H1 (cell line): ENCODE results near the gene TMEM134. TPM values are rescaled to one million over a fixed set of nuclear protein-coding genes. Genes with fewer than 3 reads are reported as not detected.
A peak's percentile ranks its signal among the peaks of the same experiment; 100 is the strongest.

Experiments used
- CTCF ChIA-PET: fragments of 300-600 bp; sonication (Branson Sonifier 250); formaldehyde crosslinking; loops from one replicate; lab custom pipeline; 2021; ENCODE audit not compliant: partially characterized antibody; lab: Charles Lee
- POLR2A ChIA-PET: fragments of 300-600 bp; sonication (Branson Sonifier 250); formaldehyde crosslinking; loops from one replicate; lab custom pipeline; 2021; ENCODE audit warnings: inconsistent platforms; ENCODE audit not compliant: partially characterized antibody; lab: Charles Lee
- DNase-seq, 2 experiments: peaks; one replicate each; pipeline versions ENCODE4 v3.0.0 to v3.0.0-alpha.2; 2010 to 2022; ENCODE audit warnings: low spot score in 2 of 2, low read depth in 1 of 2, mixed read lengths in 1 of 2
- FAIRE-seq: peaks from 2 replicates; lab custom pipeline; 2011; peaks lifted over from hg19 to GRCh38; lab: Jason Lieb, UNC
- H2AFZ ChIP-seq: 2 replicates; pipeline ENCODE4 v1.8.1; 2012; ENCODE audit warnings: low read length, inconsistent platforms
- H2AK5ac ChIP-seq: 2 replicates; pipeline ENCODE4 v1.6.1; 2013; ENCODE audit warnings: low read depth, low read length
- H2BK120ac ChIP-seq: replicated peaks from 2 replicates; pipeline ENCODE3; 2013; ENCODE audit warnings: low read depth, low read length, inconsistent platforms
- H2BK12ac ChIP-seq: 2 replicates; pipeline ENCODE4 v1.6.1; 2013; ENCODE audit warnings: low read depth, low read length
- H2BK15ac ChIP-seq: 2 replicates; pipeline ENCODE4 v1.6.1; 2013; ENCODE audit warnings: low read length
- H2BK20ac ChIP-seq: 2 replicates; pipeline ENCODE4 v1.6.1; 2013; ENCODE audit warnings: low read length
- H2BK5ac ChIP-seq: 2 replicates; pipeline ENCODE4 v1.6.1; 2013; ENCODE audit warnings: low read depth, low read length
- H3K14ac ChIP-seq: 2 replicates; pipeline ENCODE4 v1.6.1; 2013; ENCODE audit warnings: inconsistent platforms; ENCODE audit not compliant: insufficient read length
- H3K18ac ChIP-seq: 2 replicates; pipeline ENCODE4 v1.6.1; 2013; ENCODE audit warnings: low read length; ENCODE audit errors: extremely low read depth
- H3K23ac ChIP-seq: 2 replicates; pipeline ENCODE4 v1.6.1; 2013; ENCODE audit warnings: inconsistent platforms; ENCODE audit not compliant: insufficient read length
- H3K23me2 ChIP-seq: 2 replicates; pipeline ENCODE4 v1.6.1; 2013; ENCODE audit warnings: low read depth, low read length
- H3K27ac ChIP-seq: 2 replicates; pipeline ENCODE4 v1.6.1; 2011; ENCODE audit warnings: low read depth, low read length, inconsistent platforms
- H3K27me3 ChIP-seq, 4 experiments: replicated peaks in 1 of 4; 1 replicate in 1 of 4; 2 replicates in 3 of 4; pipeline versions ENCODE4 v1.6.1 to v1.8.1; 2011 to 2013; ENCODE audit warnings: low read length in 3 of 4, mild to moderate bottlenecking in 3 of 4, inconsistent platforms in 2 of 4, mixed read lengths in 2 of 4, moderate library complexity in 1 of 4; ENCODE audit not compliant: control insufficient read depth in 3 of 4, insufficient read depth in 3 of 4; ENCODE audit errors: extremely low read depth in 1 of 4
- H3K36me3 ChIP-seq, 4 experiments: 2 replicates each; pipeline versions ENCODE4 v1.6.1 to v1.8.1; 2011 to 2013; ENCODE audit warnings: mild to moderate bottlenecking in 4 of 4, low read length in 3 of 4, moderate library complexity in 2 of 4, control low read depth in 1 of 4, inconsistent platforms in 1 of 4; ENCODE audit not compliant: insufficient read depth in 4 of 4, control insufficient read depth in 2 of 4
- H3K4ac ChIP-seq: replicated peaks from 2 replicates; pipeline ENCODE3; 2013; ENCODE audit warnings: low read length, low read depth, mixed read lengths, inconsistent platforms; ENCODE audit not compliant: insufficient read length
- H3K4me1 ChIP-seq, 4 experiments: replicated peaks in 1 of 4; 1 replicate in 1 of 4; 2 replicates in 3 of 4; pipeline versions ENCODE4 v1.6.1 to v1.8.1; 2011 to 2013; ENCODE audit warnings: low read length in 3 of 4, inconsistent platforms in 2 of 4, mixed read lengths in 1 of 4; ENCODE audit not compliant: insufficient read depth in 4 of 4, control insufficient read depth in 3 of 4
- H3K4me2 ChIP-seq, 2 experiments: 2 replicates each; pipeline versions ENCODE4 v1.6.1 to v1.8.1; 2011 to 2013; ENCODE audit warnings: low read depth in 2 of 2, low read length in 2 of 2, control low read depth in 1 of 2, inconsistent platforms in 1 of 2, mild to moderate bottlenecking in 1 of 2; ENCODE audit not compliant: insufficient read depth in 1 of 2
- H3K4me3 ChIP-seq, 4 experiments: fragments of 200-600, 300-600 bp in 1 of 4; sonication (generic), shearing (Covaris generic), sonication (Bioruptor Twin) in 1 of 4; 2 replicates each; pipeline versions ENCODE4 v1.5.1 to v1.8.1; 2011 to 2016; ENCODE audit warnings: low read length in 4 of 4, low read depth in 3 of 4, control low read depth in 2 of 4, inconsistent platforms in 2 of 4, mild to moderate bottlenecking in 2 of 4, mixed read lengths in 1 of 4, moderate library complexity in 1 of 4; ENCODE audit not compliant: insufficient read depth in 2 of 4; ENCODE audit errors: extremely low read depth in 1 of 4
- H3K56ac ChIP-seq: replicated peaks from 2 replicates; pipeline ENCODE3; 2013; ENCODE audit warnings: low read depth, mild to moderate bottlenecking, mixed read lengths, low read length, inconsistent platforms; ENCODE audit not compliant: insufficient read length
- H3K79me1 ChIP-seq: 2 replicates; pipeline ENCODE4 v1.6.1; 2013; ENCODE audit warnings: low read depth, low read length, control low read depth
- H3K79me2 ChIP-seq, 2 experiments: 2 replicates each; pipeline versions ENCODE4 v1.6.1 to v1.8.1; 2012 to 2013; ENCODE audit warnings: low read length in 2 of 2, mild to moderate bottlenecking in 2 of 2, inconsistent platforms in 1 of 2; ENCODE audit not compliant: insufficient read depth in 2 of 2, control insufficient read depth in 1 of 2
- H3K9ac ChIP-seq, 4 experiments: replicated peaks in 1 of 4; 1 replicate in 1 of 4; 2 replicates in 3 of 4; pipeline versions ENCODE4 v1.6.1 to v1.8.1; 2011 to 2013; ENCODE audit warnings: low read depth in 3 of 4, low read length in 3 of 4, control low read depth in 2 of 4, mild to moderate bottlenecking in 2 of 4, moderate library complexity in 2 of 4, inconsistent platforms in 1 of 4; ENCODE audit errors: extremely low read depth in 1 of 4
- H3K9me3 ChIP-seq, 2 experiments: 2 replicates each; pipeline versions ENCODE4 v1.6.1 to v1.8.1; 2012 to 2013; ENCODE audit warnings: mild to moderate bottlenecking in 2 of 2, moderate library complexity in 2 of 2, control low read depth in 1 of 2, inconsistent platforms in 1 of 2, low read depth in 1 of 2, low read length in 1 of 2, mixed read lengths in 1 of 2; ENCODE audit not compliant: insufficient read depth in 2 of 2
- H4K20me1 ChIP-seq, 2 experiments: replicated peaks in 1 of 2; 2 replicates each; pipeline versions ENCODE3 to v1.8.1; 2011 to 2013; ENCODE audit warnings: inconsistent platforms in 2 of 2, low read length in 2 of 2, mild to moderate bottlenecking in 1 of 2; ENCODE audit not compliant: insufficient read depth in 2 of 2, control insufficient read depth in 1 of 2
- H4K5ac ChIP-seq: 2 replicates; pipeline ENCODE4 v1.6.1; 2013; ENCODE audit warnings: low read length, low read depth, mixed read lengths, inconsistent platforms; ENCODE audit not compliant: insufficient read length
- H4K8ac ChIP-seq: 2 replicates; pipeline ENCODE4 v1.8.0; 2013; ENCODE audit warnings: mild to moderate bottlenecking, moderate library complexity, low read length, inconsistent platforms; ENCODE audit not compliant: insufficient read depth; ENCODE audit errors: extremely low read depth
- H4K91ac ChIP-seq: replicated peaks from 2 replicates; pipeline ENCODE3; 2013; ENCODE audit warnings: low read length, mixed read lengths, inconsistent platforms; ENCODE audit not compliant: insufficient read length
- CBX5 ChIP-seq: fragments of 300-800, 300-1000 bp; sonication (generic); IDR thresholded peaks from 2 replicates; pipeline ENCODE4 v1.7.1; 2016; ENCODE audit warnings: antibody characterized with exemption, low read length, low read depth
- CTBP2 ChIP-seq: IDR thresholded peaks from 2 replicates; pipeline ENCODE4 v1.7.0; 2011; ENCODE audit warnings: borderline replicate concordance, mild to moderate bottlenecking, moderate library complexity, mixed read lengths, low read length; ENCODE audit not compliant: insufficient read depth, insufficient read length
- JUND ChIP-seq: IDR thresholded peaks from 2 replicates; pipeline ENCODE4 v1.6.1; 2011; ENCODE audit warnings: mild to moderate bottlenecking, improper control_type of control experiment, low read length
- KDM1A ChIP-seq: fragments of 200-600, 300-600 bp; sonication (generic); IDR thresholded peaks from 2 replicates; pipeline ENCODE4 v1.7.1; 2016; ENCODE audit warnings: mild to moderate bottlenecking, low read length, borderline replicate concordance
- KDM4A ChIP-seq: IDR thresholded peaks from one replicate; pipeline ENCODE4 v1.7.1; 2012; ENCODE audit warnings: low read depth, mild to moderate bottlenecking, moderate library complexity, low read length, inconsistent platforms; ENCODE audit not compliant: severe bottlenecking
- PHF8 ChIP-seq: fragments of 200-600 bp; sonication (generic); conservative IDR thresholded peaks from 2 replicates; pipeline ENCODE4 v1.7.1; 2012; ENCODE audit warnings: low read depth, mild to moderate bottlenecking, inconsistent platforms, low read length, moderate library complexity
- RAD21 ChIP-seq, 2 experiments: IDR thresholded peaks in 1 of 2; conservative IDR thresholded peaks in 1 of 2; 2 replicates each; pipeline ENCODE4 v1.6.1; 2011; ENCODE audit warnings: low read depth in 2 of 2, low read length in 2 of 2, improper control_type of control experiment in 1 of 2, inconsistent platforms in 1 of 2, mild to moderate bottlenecking in 1 of 2, moderate library complexity in 1 of 2
- SIRT6 ChIP-seq: IDR thresholded peaks from one replicate; pipeline ENCODE4 v1.7.1; 2012; ENCODE audit warnings: low read length, inconsistent platforms
- SP1 ChIP-seq: IDR thresholded peaks from 2 replicates; pipeline ENCODE4 v1.6.1; 2011; ENCODE audit warnings: low read depth, low read length
- TAF1 ChIP-seq: IDR thresholded peaks from 2 replicates; pipeline ENCODE4 v1.6.1; 2011; ENCODE audit warnings: mild to moderate bottlenecking, low read depth, low read length
- WGBS, 2 experiments: shearing (Covaris generic) in 1 of 2; methylation state at CpG; one replicate each; pipeline versions ENCODE4 v1.1.6 to v1.1.7; 2013 to 2015; ENCODE audit warnings: low lambda C conversion rate in 2 of 2, mixed read lengths in 2 of 2, inconsistent platforms in 1 of 2, low coverage in 1 of 2, missing lambda C conversion rate in 1 of 2; ENCODE audit not compliant: insufficient replicate concordance in 2 of 2, insufficient coverage in 1 of 2, insufficient read length in 1 of 2; ENCODE audit errors: extremely low coverage in 1 of 2, missing lambda C conversion rate in 1 of 2; 5-methylcytosine and 5-hydroxymethylcytosine counted together
- polyA plus RNA-seq, 7 experiments: library from polyadenylated mRNA; depleted of rRNA in 3 of 7; stranded (reverse) in 5 of 7; unstranded in 2 of 7; fragments of >200 nt in 5 of 7; fragments of 200-250 nt in 2 of 7; gene quantifications; 1 replicate in 5 of 7; 2 replicates in 1 of 7; 4 replicates in 1 of 7; pipeline versions ENCODE4 v1.2.1 to v1.2.3, GENCODE V29; 2011 to 2013; ENCODE audit warnings: missing spikeins in 2 of 7, mixed read lengths in 2 of 7
- total RNA-seq: library from RNA; stranded (reverse); fragmentation: NEBNext Ultra II Directional; extraction: Animal tissue kit (Norgen Biotek cat#: 25700); gene quantifications from 2 replicates; pipeline ENCODE4 v1.2.1, GENCODE V29; 2021

Gene TMEM134
- total and polyA plus RNA-seq, 2 of the 8 experiments (the other 6 are each of a cell fraction or from before 2014, with no cell fraction given) = 32.4 to 229 TPM

DNA sequence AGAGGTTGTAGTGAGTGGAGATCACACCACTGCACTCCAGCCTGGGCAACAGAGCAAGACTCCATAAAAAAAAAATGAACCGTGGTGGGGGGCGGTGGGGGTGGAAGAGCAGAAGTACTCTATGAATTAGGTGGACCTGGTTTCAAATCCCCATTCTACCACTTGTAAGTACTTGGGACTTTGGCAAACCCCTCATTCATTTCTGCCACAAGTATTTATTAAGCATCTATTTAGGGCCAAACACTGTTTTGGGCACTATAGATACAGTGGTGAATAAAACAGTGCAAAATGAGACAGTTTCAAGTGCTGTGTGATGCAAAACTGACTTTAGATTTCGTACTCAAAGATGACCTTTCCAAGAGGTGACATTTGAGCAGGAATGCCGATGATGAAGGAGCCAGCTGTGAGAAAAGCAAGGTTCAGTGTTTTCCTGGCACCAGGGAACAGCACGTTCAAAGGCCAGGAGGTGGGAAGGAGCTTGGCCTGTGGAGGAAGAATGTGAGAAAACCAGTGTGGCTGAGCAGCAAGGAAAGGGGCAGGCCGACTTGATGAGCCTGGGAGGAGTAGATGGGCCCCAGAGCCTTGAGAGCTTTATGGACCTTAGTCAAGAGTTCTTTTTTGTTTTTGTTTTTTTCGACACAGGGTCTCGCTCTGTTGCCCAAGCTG, 1.4 kb upstream of the TMEM134 start:
- ChIA-PET CTCF (interaction anchor here (0.9 to 1.6 kb wide), 4 partner anchors 11 to 125 kb away, joined by 3 to 7 read pairs (median 4); partner anchors contain the start of gene PPP1CA), POLR2A (interaction anchor here (0.9 to 4.6 kb wide), 9 partner anchors 9 to 69 kb away, joined by 3 to 36 read pairs (median 4); partner anchors contain the start of genes AIP, PPP1CA, PTPRCAP and RPS6KB2)
- no peak for FAIRE-seq
- no peak for TF ChIP-seq PHF8
- no peak for TF ChIP-seq KDM1A
- no peak for TF ChIP-seq KDM4A
- no peak for TF ChIP-seq SP1
- no peak for TF ChIP-seq CTBP2
- TF ChIP-seq RAD21 (IDR thresholded peaks at IDR 0.05 in 1 of 2, conservative IDR thresholded peaks at IDR 0.05 in 1 of 2; ENCODE audit: low read depth in 2 of 2, low read length in 2 of 2) = no peak
- TF ChIP-seq SIRT6 = no peak
- no peak for TF ChIP-seq JUND
- TF ChIP-seq TAF1 = no peak
- TF ChIP-seq CBX5 = no peak

More for the DNA sequence above, 1.4 kb upstream of the TMEM134 start:
- Histone ChIP-seq H3K23ac (no peak overlapping the region), H3K14ac (no peak overlapping the region), H3K4me1 (peaks cover 0 to 9% (median 3%) of the 10 kb centered on the region in 4 experiments; a peak in 5 of 7 replicates), H3K9ac (no peak overlapping the region), H2BK12ac (0 out of 2 replicates have a peak overlapping the region, but pooled peaks have one; percentile 68), H3K79me2 (no peaks in the 10 kb centered on the region), H3K27me3 (no peaks in the 10 kb centered on the region), H2BK5ac (no peak overlapping the region), H4K8ac (no peak overlapping the region), H3K9me3 (no peaks in the 10 kb centered on the region), H2BK120ac (no peak overlapping the region), H3K79me1 (no peaks in the 10 kb centered on the region; the same call in 1 of the 2 replicates), H4K91ac (no peak overlapping the region), H3K56ac (no peak overlapping the region), H2AFZ (no peak overlapping the region), H3K4ac (no peak overlapping the region), H3K23me2 (no peaks in the 10 kb centered on the region; the same call in 1 of the 2 replicates), H3K4me2 (no peak overlapping the region), H2BK15ac (no peak overlapping the region), H3K18ac (no peak overlapping the region), H2BK20ac (no peak overlapping the region), H2AK5ac (no peak overlapping the region), H4K20me1 (peaks cover 0 to 3% of the 10 kb centered on the region in 2 experiments), H3K36me3 (no peaks in the 10 kb centered on the region), H4K5ac (no peak overlapping the region), H3K27ac (no peak overlapping the region), H3K4me3 (no peak overlapping the region)
- no peak for DNase-seq
- WGBS, 2 experiments = 86% methylated on average over 8 of the region's 8 CpGs; no CpG with 5 or more reads in 1 of the 2 experiments
